HG03575 (cell line): ENCODE results near the gene HLCS.

Experiments used
- ATAC-seq: cut with Tn5 transposase; IDR thresholded peaks from one replicate; pipeline ENCODE4 v1.9.1; 2021; ENCODE audit not compliant: unreplicated experiment, insufficient number of reproducible peaks, low FRiP score; ENCODE audit errors: extremely low read depth

The HLCS gene

GRCh38 chr21:36744190-36744559, 222.3 kb downstream of the HLCS start:
- no peak for ATAC-seq

GRCh38 chr21:36743446-36743845, 223.0 kb downstream of the HLCS start:
- ATAC-seq = no peak

DNA sequence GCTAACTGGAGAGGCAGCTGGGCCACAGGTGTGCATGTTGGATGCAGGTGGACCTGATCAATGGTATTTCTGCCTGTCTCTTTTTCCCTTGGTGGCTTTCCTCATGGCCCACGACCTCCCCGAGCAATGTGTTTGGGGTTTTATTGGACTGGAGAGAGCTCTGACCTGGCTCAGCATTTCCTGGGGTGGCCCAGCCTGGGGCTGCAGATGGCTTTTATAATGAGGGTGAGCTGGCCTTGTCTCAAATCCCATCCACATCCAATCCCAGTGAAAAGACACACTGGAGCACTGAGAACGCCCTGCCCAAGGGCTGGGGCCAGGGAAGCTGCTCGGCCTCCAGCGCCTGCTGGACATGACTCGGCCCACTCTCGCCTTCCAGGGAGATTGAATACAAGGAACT, 223.5 kb downstream of the HLCS start:
- no peak for ATAC-seq

GRCh38 chr21:36741506-36741905, 225.0 kb downstream of the HLCS start:
- no peak for ATAC-seq

DNA sequence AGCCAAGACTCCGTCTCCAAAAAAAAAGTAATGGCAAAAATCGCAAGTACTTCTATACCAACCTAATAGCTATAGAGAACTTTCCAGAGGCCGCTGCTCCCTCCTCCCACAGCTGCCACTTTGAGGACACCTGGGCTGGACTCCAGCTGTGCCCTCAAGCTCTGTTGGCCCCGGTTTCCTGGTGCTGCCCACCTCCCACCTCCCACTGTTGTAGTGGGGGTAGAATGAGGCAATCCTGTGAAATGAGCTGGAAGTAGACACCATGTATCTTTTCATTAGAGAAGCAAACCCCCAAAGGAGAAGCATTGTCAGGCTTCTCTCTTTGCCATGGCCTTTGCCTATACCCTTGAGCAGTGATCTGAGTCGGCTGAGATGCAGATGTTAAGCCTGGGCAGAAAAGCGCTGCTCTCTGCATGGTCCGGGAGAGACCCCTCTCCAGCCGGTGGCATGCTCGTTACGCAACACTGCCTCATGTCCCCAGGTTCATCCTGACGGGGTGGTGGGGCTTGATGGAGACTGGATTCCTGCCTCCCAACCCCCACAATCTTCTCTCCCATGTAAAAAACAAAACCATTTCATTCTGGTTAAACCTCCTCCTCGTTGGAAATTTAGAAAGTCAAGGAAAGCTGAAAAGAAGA, 227.9 kb downstream of the HLCS start:
- no peak for ATAC-seq

DNA sequence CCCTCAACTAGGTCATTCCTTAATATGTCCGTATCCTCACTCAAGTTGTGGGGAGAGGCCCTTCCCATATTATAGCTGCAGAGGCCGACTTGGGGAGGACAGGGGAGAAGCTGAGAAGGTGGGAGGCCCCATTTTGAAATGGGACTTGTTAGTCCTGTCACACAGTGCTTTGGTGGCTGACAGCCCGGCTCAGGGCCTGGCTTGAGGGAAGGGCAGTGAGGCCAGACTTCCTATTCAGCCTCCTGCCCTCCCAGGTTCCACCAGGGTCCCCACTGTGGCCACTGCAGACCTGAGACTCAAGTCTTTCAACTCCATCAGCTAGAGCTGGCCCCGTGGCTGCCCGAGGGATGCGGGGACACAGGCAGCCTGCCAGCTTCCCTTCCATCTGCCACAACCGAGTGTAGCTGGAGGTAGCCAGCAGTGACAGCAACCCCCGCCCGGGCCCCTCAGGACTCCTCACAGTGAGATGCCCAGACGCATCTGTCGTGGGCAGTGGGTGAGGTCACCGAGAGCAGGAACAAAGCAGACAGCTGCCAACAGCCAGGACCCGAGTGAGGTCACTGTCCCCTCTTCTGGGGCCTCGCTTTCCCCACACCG, 230.6 kb downstream of the HLCS start:
- ATAC-seq = no peak

- ATAC-seq = no peak
These were observed 231.3 kb downstream of the HLCS start for GRCh38 chr21:36735201-36735515.

DNA sequence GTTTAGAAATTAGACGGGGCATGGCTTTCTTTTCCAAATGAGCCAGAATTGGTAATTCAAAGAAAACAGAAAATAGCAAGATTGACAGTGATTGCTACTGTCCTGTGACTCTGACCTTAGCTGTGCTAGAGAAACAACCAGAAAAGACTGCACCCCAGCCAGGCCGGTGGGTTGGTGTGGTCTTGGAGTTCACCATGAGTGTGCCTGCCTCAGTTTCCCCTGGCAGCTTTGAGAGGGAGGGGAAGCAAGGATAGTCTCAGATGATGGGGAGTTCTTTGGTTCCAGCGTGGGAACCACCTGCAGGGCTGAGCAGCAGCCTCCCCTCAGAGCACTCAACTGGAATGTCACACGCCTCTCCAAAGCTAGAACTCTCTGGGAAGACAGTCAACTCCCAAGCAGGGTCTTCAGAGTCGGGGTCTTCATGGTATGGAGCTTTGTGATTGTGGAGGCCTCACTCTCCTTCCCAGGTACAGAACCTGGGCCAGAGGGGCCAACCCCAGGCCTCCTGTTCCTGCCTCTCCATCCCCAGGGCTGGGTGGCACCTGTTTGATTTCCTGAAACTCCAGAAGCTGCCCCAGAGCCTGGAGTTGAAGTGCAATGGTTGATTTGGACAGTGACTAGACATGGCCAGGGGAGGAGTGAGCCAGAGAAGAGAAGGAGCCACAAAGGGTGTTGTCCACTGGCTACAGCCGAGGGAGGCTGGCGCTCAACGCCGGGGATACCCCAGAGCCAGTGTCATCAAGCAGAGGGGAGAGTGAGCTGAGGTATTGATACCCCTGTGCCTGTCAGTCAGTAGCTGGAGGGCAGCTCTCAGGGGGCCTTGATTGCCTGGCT, 231.9 kb downstream of the HLCS start:
- no peak for ATAC-seq

GRCh38 chr21:36733857-36734256, 232.6 kb downstream of the HLCS start:
- ATAC-seq = no peak

- no peak for ATAC-seq
These were observed 233.7 kb downstream of the HLCS start for GRCh38 chr21:36732761-36733160.

GRCh38 chr21:36732217-36732616, 234.3 kb downstream of the HLCS start:
- ATAC-seq = no peak

DNA sequence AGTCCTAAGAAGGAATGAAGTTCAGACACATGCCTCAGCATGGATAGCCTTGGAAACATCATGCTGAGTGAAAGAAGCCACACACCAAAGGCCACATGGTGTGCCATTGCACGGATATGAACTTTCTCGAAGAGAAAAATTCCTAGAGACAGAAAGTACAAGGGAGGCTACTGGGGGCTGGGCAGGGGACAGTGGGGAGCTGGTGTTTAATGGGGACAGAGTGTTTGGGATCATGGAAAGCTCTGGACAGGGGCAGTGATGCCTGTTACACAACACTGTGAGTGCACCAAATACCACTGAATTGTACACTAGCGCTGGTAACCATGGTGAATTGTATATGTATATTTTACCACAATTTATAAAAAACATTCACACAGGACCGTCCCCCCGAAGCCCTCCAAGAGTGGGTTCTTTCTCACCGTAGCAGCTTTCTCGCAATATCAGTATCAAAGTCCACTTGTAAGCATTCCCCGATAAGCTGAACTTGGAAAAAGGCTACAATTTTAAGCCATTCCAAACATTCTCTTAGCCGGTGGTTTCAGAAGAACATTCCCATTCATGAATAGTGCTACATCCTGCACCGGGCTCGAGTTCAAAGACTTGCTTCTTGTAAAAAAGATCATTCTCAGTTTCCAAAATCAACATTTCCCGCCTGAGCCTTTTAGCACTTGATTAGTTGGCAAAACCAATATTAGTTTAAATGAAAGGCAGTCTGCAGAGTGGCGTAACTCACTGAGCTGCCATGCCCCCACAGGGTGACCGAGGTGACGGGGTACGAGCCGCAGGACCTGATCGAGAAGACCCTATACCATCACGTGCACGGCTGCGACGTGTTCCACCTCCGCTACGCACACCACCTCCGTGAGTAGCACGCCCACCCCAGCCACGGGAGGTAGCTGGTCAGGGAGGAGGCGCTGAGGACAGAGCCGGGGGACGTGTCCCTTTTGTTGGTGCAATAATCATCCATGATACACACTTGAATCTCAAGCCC, 235.9 kb downstream of the HLCS start:
- no peak for ATAC-seq

GRCh38 chr21:36729310-36729970, 237.0 kb downstream of the HLCS start:
- ATAC-seq = no peak

GRCh38 chr21:36728371-36729111, 237.9 kb downstream of the HLCS start:
- no peak for ATAC-seq

DNA sequence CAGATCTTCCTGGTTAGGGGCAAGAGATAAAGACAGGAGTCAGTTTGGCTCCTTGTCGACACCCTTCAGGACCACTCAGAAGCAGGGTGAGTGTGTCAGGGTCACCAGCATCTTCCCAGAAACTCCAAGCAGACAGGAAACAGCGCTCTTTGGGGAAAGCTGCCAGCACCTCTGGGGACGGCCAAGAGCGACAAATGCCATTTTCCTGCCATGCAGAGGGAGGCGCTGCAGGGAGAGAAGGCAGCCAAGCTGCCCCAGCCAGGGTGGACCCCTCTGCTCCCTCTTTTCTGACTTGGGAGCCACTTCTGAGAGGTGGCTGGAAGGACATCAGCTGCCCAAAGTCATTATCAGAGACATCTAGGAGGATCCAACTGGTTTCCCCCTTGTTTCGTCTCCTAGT, 238.6 kb downstream of the HLCS start:
- no peak for ATAC-seq

DNA sequence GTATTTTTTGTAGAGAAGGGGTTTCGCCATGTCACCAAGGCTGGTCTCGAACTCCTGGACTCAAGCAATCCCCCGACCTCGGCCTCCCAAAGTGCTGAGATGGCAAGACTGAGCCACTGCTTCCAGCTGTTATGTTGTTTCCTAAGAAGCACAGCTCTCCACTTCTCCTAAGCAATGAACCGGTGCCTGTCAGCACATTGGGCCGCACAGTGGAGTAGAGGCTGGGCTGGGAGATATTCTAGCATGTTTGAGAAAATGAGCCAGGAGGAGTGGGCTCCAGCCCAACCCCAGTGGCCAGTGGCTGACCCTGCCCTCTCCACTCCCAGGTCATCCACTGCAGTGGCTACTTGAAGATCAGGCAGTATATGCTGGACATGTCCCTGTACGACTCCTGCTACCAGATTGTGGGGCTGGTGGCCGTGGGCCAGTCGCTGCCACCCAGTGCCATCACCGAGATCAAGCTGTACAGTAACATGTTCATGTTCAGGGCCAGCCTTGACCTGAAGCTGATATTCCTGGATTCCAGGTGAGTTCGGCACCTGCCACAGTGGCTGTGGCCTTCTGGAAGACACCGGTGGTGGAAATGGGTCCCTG, 240.6 kb downstream of the HLCS start:
- no peak for ATAC-seq

DNA sequence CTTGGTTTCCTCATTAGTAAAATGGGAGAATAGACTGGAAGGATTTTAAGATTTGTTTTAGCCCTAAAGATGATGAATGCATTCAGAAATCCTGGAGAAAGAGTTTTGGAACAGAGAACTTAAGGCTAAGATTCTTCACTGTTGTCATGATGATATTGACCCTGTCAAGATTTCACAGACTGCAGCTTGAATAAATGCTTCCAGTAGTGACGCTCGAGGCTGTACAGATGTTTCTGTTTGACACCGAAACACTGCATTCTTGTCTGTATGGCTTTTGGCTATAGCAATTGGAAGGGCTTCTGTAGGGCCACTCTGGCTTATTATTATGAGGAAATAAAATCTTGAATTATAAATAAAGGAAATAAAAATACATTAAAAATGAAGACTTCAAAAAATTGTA, 241.8 kb downstream of the HLCS start:
- ATAC-seq = no peak

- no peak for ATAC-seq
These were observed 243.0 kb downstream of the HLCS start for GRCh38 chr21:36723371-36723881.
